Neural progenitor cell (in vitro differentiated cells): Measurements from ENCODE around the gene TNK2.

Experiments used
- CTCF ChIP-seq: fragments of 200-600 bp; sonication (generic); IDR thresholded peaks from 2 replicates; pipeline ENCODE4 v1.5.1; 2017; ENCODE audit warnings: antibody characterized with exemption, mild to moderate bottlenecking
- EZH2 ChIP-seq: fragments of 200-600 bp; sonication (generic); IDR thresholded peaks from 2 replicates; pipeline ENCODE4 v1.6.1; 2017; ENCODE audit warnings: antibody characterized with exemption, mild to moderate bottlenecking, moderate library complexity

- TF ChIP-seq CTCF (peak; percentile 100), EZH2 (no peak)
Observed at GRCh38 chr3:195850857-195851543, 57.4 kb downstream of the TNK2 start.
